Liver (tissue), 9 donors: ENCODE results near the gene UBALD1. TPM values are rescaled to one million over a fixed set of nuclear protein-coding genes. Genes with fewer than 3 reads are reported as not detected.

Experiments used
- DNase-seq: peaks from one replicate; pipeline ENCODE4 v3.0.0-alpha.2; 2017; ENCODE audit warnings: low spot score
- H3K27ac ChIP-seq, 2 donors: one replicate each; pipeline ENCODE4 v1.7.0; 2013; ENCODE audit warnings: inconsistent platforms in 2 of 2, low read length in 2 of 2, control low read depth in 1 of 2, low read depth in 1 of 2, mild to moderate bottlenecking in 1 of 2
- H3K27me3 ChIP-seq, 4 donors: one replicate each; pipeline versions ENCODE4 v1.6.1 to v1.7.0; 2013; ENCODE audit warnings: low read length in 3 of 4, inconsistent platforms in 1 of 4, mild to moderate bottlenecking in 1 of 4, moderate library complexity in 1 of 4; ENCODE audit not compliant: control insufficient read depth in 4 of 4, insufficient read depth in 4 of 4
- H3K36me3 ChIP-seq, 4 donors: one replicate each; pipeline versions ENCODE4 v1.6.1 to v1.7.0; 2013; ENCODE audit warnings: low read length in 3 of 4, mild to moderate bottlenecking in 3 of 4, low read depth in 1 of 4, moderate library complexity in 1 of 4; ENCODE audit not compliant: control insufficient read depth in 4 of 4, insufficient read depth in 3 of 4
- H3K4me1 ChIP-seq, 4 donors: one replicate each; pipeline versions ENCODE4 v1.6.1 to v1.7.0; 2013; ENCODE audit warnings: low read length in 3 of 4, mild to moderate bottlenecking in 3 of 4, moderate library complexity in 1 of 4; ENCODE audit not compliant: control insufficient read depth in 4 of 4, insufficient read depth in 4 of 4
- H3K4me3 ChIP-seq, 3 donors: one replicate each; pipeline versions ENCODE4 v1.6.1 to v1.7.0; 2013; ENCODE audit warnings: low read length in 3 of 3, control low read depth in 1 of 3, low read depth in 1 of 3, mild to moderate bottlenecking in 1 of 3
- H3K9ac ChIP-seq, 2 donors: one replicate each; pipeline ENCODE4 v1.7.0; 2013; ENCODE audit warnings: low read length in 2 of 2, mild to moderate bottlenecking in 2 of 2, moderate library complexity in 2 of 2, control low read depth in 1 of 2, low read depth in 1 of 2
- H3K9me3 ChIP-seq, 4 donors: one replicate each; pipeline versions ENCODE4 v1.6.1 to v1.7.0; 2013; ENCODE audit warnings: low read length in 3 of 4; ENCODE audit not compliant: control insufficient read depth in 4 of 4
- EGR1 ChIP-seq, 2 donors: IDR thresholded peaks; 2 replicates each; pipeline ENCODE4 v1.6.1; 2016 to 2018; ENCODE audit warnings: antibody characterized with exemption in 2 of 2, low read depth in 2 of 2
- FOXA1 ChIP-seq: IDR thresholded peaks from 2 replicates; pipeline ENCODE4 v1.6.1; 2016; ENCODE audit warnings: antibody characterized with exemption
- JUND ChIP-seq, 2 donors: IDR thresholded peaks; 2 replicates each; pipeline ENCODE4 v1.6.1; 2016; ENCODE audit warnings: antibody characterized with exemption in 2 of 2
- NR2F2 ChIP-seq: IDR thresholded peaks from 2 replicates; pipeline ENCODE4 v1.6.1; 2016; ENCODE audit warnings: antibody characterized with exemption
- RXRA ChIP-seq, 2 donors: IDR thresholded peaks; 2 replicates each; pipeline ENCODE4 v1.6.1; 2017 to 2018; ENCODE audit warnings: antibody characterized with exemption in 2 of 2, mild to moderate bottlenecking in 1 of 2
- TAF1 ChIP-seq: conservative IDR thresholded peaks from 2 replicates; pipeline ENCODE4 v1.6.1; 2016; ENCODE audit warnings: antibody characterized with exemption, mild to moderate bottlenecking
- WGBS: extraction: QIAGEN DNeasy Blood & Tissue Kit; methylation state at CpG from one replicate; pipeline ENCODE4 v1.1.7; 2013; 5-methylcytosine and 5-hydroxymethylcytosine counted together
- polyA plus RNA-seq, 2 donors: library from polyadenylated mRNA; stranded (reverse) in 1 of 2; unstranded in 1 of 2; fragments of 200-250 nt in 1 of 2; fragments of >200 nt in 1 of 2; fragmentation: Nextera tagmentation in 1 of 2; extraction: Ambion mirVana in 1 of 2; gene quantifications; one replicate each; pipeline versions ENCODE4 v1.2.1 to v1.2.3, GENCODE V29; 2013 to 2015
- total RNA-seq, 2 donors: library from RNA; depleted of rRNA; stranded (reverse); fragments of >200 nt; gene quantifications; one replicate each; pipeline ENCODE4 v1.2.3, GENCODE V29; 2014
- TF ChIP-seq, protein P1 (sequence below): IDR thresholded peaks from 2 replicates; pipeline ENCODE4 v1.6.1; 2016; ENCODE audit warnings: antibody characterized with exemption, mild to moderate bottlenecking
- TF ChIP-seq, protein P2 (sequence below): fragments of 150-350 bp; IDR thresholded peaks from 2 replicates; pipeline ENCODE4 v1.5.1; 2017; ENCODE audit warnings: improper control_type of control experiment, low read depth, low read length; ENCODE audit not compliant: missing input control
- TF ChIP-seq, protein P3 (sequence below): IDR thresholded peaks from 2 replicates; pipeline ENCODE4 v1.6.1; 2016; ENCODE audit warnings: antibody characterized with exemption
- TF ChIP-seq, protein P4 (sequence below): IDR thresholded peaks from 2 replicates; pipeline ENCODE4 v1.6.1; 2016; ENCODE audit warnings: antibody characterized with exemption
- donor health status: healthy.
- donor health status: healthy.
- donor health status: healthy.
- donor health status: healthy.
- donor health status: healthy.

UBALD1 gene
- total and polyA plus RNA-seq, 4 donors, result 4.5 to 22.4 (median 7.5) TPM

DNA sequence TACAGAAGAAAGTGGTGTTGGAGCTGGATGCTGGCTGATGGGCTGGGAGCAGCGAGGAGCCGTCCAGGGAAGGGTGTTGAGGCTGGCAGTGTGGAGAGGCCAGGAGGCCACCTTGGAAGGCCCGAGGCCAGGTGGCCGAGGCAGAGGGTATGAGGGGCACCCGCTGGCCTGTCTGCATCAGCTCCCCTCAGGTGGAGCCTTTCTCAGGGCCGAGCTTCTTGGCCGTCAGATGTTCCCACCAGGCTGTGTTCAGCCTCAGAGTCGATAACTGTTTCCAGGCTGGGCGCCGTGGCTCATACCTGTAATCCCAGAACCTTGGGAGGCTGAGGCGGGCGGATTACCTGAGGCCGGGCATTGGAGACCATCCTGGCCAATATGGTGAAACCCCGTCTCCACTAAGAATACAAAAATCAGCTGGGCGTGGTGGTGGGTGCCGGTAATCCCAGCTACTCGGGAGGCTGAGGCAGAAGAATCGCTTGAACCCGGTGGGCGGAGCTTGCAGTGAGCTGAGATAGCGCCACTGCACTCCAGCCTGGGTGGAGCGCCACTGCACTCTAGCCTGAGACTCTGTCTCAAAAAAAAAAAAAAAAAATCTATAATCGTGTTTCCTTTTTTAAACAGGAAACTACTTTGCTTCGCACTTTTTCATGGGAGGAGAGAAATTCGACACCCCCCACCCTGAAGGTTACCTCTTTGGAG, 35.2 kb upstream of the UBALD1 start (continued):
- TF ChIP-seq, protein P1, sequence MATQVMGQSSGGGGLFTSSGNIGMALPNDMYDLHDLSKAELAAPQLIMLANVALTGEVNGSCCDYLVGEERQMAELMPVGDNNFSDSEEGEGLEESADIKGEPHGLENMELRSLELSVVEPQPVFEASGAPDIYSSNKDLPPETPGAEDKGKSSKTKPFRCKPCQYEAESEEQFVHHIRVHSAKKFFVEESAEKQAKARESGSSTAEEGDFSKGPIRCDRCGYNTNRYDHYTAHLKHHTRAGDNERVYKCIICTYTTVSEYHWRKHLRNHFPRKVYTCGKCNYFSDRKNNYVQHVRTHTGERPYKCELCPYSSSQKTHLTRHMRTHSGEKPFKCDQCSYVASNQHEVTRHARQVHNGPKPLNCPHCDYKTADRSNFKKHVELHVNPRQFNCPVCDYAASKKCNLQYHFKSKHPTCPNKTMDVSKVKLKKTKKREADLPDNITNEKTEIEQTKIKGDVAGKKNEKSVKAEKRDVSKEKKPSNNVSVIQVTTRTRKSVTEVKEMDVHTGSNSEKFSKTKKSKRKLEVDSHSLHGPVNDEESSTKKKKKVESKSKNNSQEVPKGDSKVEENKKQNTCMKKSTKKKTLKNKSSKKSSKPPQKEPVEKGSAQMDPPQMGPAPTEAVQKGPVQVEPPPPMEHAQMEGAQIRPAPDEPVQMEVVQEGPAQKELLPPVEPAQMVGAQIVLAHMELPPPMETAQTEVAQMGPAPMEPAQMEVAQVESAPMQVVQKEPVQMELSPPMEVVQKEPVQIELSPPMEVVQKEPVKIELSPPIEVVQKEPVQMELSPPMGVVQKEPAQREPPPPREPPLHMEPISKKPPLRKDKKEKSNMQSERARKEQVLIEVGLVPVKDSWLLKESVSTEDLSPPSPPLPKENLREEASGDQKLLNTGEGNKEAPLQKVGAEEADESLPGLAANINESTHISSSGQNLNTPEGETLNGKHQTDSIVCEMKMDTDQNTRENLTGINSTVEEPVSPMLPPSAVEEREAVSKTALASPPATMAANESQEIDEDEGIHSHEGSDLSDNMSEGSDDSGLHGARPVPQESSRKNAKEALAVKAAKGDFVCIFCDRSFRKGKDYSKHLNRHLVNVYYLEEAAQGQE, result no peak

DNA sequence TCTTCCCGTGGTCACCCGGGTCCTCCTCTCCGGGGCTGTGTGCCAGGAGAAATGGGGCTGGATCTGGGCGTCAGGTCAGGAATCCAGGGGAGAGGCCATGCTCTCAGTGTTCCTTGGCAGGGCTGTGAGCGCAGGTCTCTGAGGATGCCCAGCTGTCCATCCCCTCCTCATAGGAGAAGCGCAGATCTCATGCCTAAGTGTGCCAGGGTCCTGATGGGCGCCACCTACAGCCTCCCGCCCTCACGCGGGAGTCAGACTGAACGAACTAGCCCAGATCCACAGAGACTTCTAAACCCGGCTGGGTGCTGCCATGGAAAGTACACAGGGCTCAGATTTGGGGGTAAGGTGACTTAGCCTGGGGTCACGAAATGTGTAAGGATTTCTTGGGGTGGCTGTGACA, 34.2 kb upstream of the UBALD1 start:
- Histone ChIP-seq H3K9me3 (no peaks in the 10 kb centered on the region), H3K27ac (no peak overlapping the region)
- 96% methylated on average over 13 of the region's 13 CpGs for WGBS

DNA sequence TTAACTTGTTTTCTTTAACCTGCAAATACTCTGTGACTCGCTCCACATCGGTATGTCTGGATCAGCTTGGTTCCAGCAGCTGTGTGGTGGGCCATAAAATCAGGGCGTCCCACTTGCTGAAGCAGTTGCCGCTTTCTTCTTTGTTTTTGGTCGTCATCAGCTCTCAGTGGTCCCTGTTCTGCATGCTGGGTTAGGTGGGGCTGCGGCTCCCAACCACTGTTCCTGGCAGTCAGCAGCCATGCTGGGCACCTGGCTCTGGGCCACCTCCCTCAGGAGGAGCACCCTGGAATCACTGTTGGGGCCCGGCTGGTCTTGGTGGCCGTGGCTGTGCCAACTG, 32.9 kb upstream of the UBALD1 start:
- WGBS, result 99% methylated on average over 8 of the region's 8 CpGs
- Histone ChIP-seq H3K27ac (no peak overlapping the region), H3K4me1 (peaks cover 3 to 8% (median 6%) of the 10 kb centered on the region in 4 donors), H3K9me3 (no peaks in the 10 kb centered on the region), H3K36me3 (peaks cover 0 to 8% (median 2%) of the 10 kb centered on the region in 4 donors), H3K9ac (no peak overlapping the region), H3K4me3 (no peak overlapping the region), H3K27me3 (no peaks in the 10 kb centered on the region)
- DNase-seq, result no peak
- TF ChIP-seq, protein P2, sequence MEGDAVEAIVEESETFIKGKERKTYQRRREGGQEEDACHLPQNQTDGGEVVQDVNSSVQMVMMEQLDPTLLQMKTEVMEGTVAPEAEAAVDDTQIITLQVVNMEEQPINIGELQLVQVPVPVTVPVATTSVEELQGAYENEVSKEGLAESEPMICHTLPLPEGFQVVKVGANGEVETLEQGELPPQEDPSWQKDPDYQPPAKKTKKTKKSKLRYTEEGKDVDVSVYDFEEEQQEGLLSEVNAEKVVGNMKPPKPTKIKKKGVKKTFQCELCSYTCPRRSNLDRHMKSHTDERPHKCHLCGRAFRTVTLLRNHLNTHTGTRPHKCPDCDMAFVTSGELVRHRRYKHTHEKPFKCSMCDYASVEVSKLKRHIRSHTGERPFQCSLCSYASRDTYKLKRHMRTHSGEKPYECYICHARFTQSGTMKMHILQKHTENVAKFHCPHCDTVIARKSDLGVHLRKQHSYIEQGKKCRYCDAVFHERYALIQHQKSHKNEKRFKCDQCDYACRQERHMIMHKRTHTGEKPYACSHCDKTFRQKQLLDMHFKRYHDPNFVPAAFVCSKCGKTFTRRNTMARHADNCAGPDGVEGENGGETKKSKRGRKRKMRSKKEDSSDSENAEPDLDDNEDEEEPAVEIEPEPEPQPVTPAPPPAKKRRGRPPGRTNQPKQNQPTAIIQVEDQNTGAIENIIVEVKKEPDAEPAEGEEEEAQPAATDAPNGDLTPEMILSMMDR, result no peak
- TF ChIP-seq RXRA (IDR thresholded peaks at IDR 0.05), result no peak
- TF ChIP-seq JUND (IDR thresholded peaks at IDR 0.05), result no peak
- no peak for TF ChIP-seq NR2F2
- no peak for TF ChIP-seq FOXA1
- TF ChIP-seq EGR1 (IDR thresholded peaks at IDR 0.05; ENCODE audit: low read depth in 2 of 2), result no peak
- TF ChIP-seq, protein P3, sequence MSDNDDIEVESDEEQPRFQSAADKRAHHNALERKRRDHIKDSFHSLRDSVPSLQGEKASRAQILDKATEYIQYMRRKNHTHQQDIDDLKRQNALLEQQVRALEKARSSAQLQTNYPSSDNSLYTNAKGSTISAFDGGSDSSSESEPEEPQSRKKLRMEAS, result no peak

More for the DNA sequence above, 34.2 kb upstream of the UBALD1 start:
- H3K9ac ChIP-seq, result no peak overlapping the region
- H3K4me3 ChIP-seq, result no peak overlapping the region
- H3K27me3 ChIP-seq, result no peaks in the 10 kb centered on the region
- peaks cover 0 to 8% (median 2%) of the 10 kb centered on the region in 4 donors for H3K36me3 ChIP-seq
- no peak for TF ChIP-seq TAF1
- TF ChIP-seq, protein P4, sequence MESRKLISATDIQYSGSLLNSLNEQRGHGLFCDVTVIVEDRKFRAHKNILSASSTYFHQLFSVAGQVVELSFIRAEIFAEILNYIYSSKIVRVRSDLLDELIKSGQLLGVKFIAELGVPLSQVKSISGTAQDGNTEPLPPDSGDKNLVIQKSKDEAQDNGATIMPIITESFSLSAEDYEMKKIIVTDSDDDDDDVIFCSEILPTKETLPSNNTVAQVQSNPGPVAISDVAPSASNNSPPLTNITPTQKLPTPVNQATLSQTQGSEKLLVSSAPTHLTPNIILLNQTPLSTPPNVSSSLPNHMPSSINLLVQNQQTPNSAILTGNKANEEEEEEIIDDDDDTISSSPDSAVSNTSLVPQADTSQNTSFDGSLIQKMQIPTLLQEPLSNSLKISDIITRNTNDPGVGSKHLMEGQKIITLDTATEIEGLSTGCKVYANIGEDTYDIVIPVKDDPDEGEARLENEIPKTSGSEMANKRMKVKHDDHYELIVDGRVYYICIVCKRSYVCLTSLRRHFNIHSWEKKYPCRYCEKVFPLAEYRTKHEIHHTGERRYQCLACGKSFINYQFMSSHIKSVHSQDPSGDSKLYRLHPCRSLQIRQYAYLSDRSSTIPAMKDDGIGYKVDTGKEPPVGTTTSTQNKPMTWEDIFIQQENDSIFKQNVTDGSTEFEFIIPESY, result no peak
- DNase-seq, result no peak
- H3K4me1 ChIP-seq, result peaks cover 8 to 17% (median 13%) of the 10 kb centered on the region in 4 donors
